HUDEP-2 (cell line): Measurements from ENCODE around the gene ATP2A3.
"Not testable (repeated sequence)": the region's sequence is repeated elsewhere in the genome, so short reads cannot be mapped to it uniquely, and the experiment has no call there.

Experiments
- DNase-seq, 76 experiments: peaks; one replicate each; lab custom pipeline; 2025; ENCODE audit not compliant: unreplicated experiment in 76 of 76; lab: John Stamatoyannopoulos, UW

Gene ATP2A3

GRCh38 chr17:3992370-3992769 lies 28.1 kb upstream of the ATP2A3 start:
- DNase-seq = no peak

GRCh38 chr17:3991699-3992098 lies 27.5 kb upstream of the ATP2A3 start:
- not testable (repeated sequence) for DNase-seq

GRCh38 chr17:3990386-3991127 lies 26.3 kb upstream of the ATP2A3 start:
- no peak for DNase-seq

- DNase-seq = no peak
Measured at GRCh38 chr17:3989041-3989886, 25.0 kb upstream of the ATP2A3 start.

- no peak for DNase-seq
Measured at GRCh38 chr17:3988297-3989040, 24.2 kb upstream of the ATP2A3 start.

- no peak for DNase-seq
Measured at GRCh38 chr17:3986939-3987335, 22.7 kb upstream of the ATP2A3 start.

GRCh38 chr17:3986270-3986938 lies 22.2 kb upstream of the ATP2A3 start:
- no peak for DNase-seq

- DNase-seq = no peak
Measured at GRCh38 chr17:3985846-3986245, 21.6 kb upstream of the ATP2A3 start.

- DNase-seq = no peak
Measured at GRCh38 chr17:3983606-3984484, 19.6 kb upstream of the ATP2A3 start.

GRCh38 chr17:3982541-3983017 lies 18.3 kb upstream of the ATP2A3 start:
- DNase-seq = no peak

GRCh38 chr17:3982113-3982512 lies 17.9 kb upstream of the ATP2A3 start:
- no peak for DNase-seq

GRCh38 chr17:3981455-3981854 lies 17.2 kb upstream of the ATP2A3 start:
- no peak for DNase-seq

- no peak for DNase-seq
Measured at GRCh38 chr17:3980381-3981014, 16.3 kb upstream of the ATP2A3 start.

- no peak for DNase-seq
Measured at GRCh38 chr17:3979290-3979611, 15.0 kb upstream of the ATP2A3 start.

GRCh38 chr17:3978421-3979289 lies 14.4 kb upstream of the ATP2A3 start:
- DNase-seq = no peak

GRCh38 chr17:3977387-3977786 lies 13.2 kb upstream of the ATP2A3 start:
- DNase-seq = no peak

- no peak for DNase-seq
Measured at GRCh38 chr17:3976675-3977171, 12.5 kb upstream of the ATP2A3 start.

- no peak for DNase-seq
Measured at GRCh38 chr17:3974980-3975379, 10.7 kb upstream of the ATP2A3 start.
